HepG2 (cell line): ENCODE data around the gene LIPC. TPM values are rescaled to one million over a fixed set of nuclear protein-coding genes. Genes with fewer than 3 reads are reported as not detected.

Experiments used
- CEBPG ChIP-seq: IDR thresholded peaks from 2 replicates; pipeline ENCODE4 v1.6.1; 2016
- CREM ChIP-seq, 2 experiments: sonication (generic) in 1 of 2; formaldehyde crosslinking in 1 of 2; IDR thresholded peaks; 2 replicates each; pipeline versions ENCODE4 v1.4.0 to v1.6.1; 2016 to 2020; ENCODE audit warnings: antibody characterized with exemption in 1 of 2, mild to moderate bottlenecking in 1 of 2, missing genetic modification reagents in 1 of 2
- ETV5 ChIP-seq: IDR thresholded peaks from 2 replicates; pipeline ENCODE4 v1.6.1; 2018; ENCODE audit warnings: missing biosample characterization, missing genetic modification reagents, inconsistent platforms, borderline replicate concordance
- FOSL1 ChIP-seq: sonication (generic); formaldehyde crosslinking; IDR thresholded peaks from 2 replicates; pipeline ENCODE4 v1.9.0; 2021; ENCODE audit warnings: missing genetic modification reagents, borderline replicate concordance
- FOXA1 ChIP-seq, 2 experiments: fragments of 450-650 bp in 1 of 2; sonication (generic) in 1 of 2; formaldehyde crosslinking in 1 of 2; IDR thresholded peaks; 2 replicates each; pipeline versions ENCODE4 v1.4.0 to v1.6.1; 2016 to 2020; ENCODE audit warnings: missing genetic modification reagents in 1 of 2
- GATA4 ChIP-seq: sonication (generic); IDR thresholded peaks from 2 replicates; pipeline ENCODE4 v1.6.1; 2016; ENCODE audit warnings: antibody characterized with exemption, low read depth, borderline replicate concordance
- IRF2 ChIP-seq: IDR thresholded peaks from 2 replicates; pipeline ENCODE4 v1.6.1; 2018; ENCODE audit warnings: missing genetic modification reagents, missing compliant biosample characterization
- NFE2L1 ChIP-seq: sonication (generic); formaldehyde crosslinking; IDR thresholded peaks from 2 replicates; pipeline ENCODE4 v1.4.0; 2020; ENCODE audit warnings: missing genetic modification reagents, mild to moderate bottlenecking, borderline replicate concordance
- NFIC ChIP-seq: IDR thresholded peaks from 2 replicates; pipeline ENCODE4 v1.6.1; 2012; ENCODE audit warnings: mild to moderate bottlenecking, low read length, inconsistent platforms
- NR2F2 ChIP-seq: IDR thresholded peaks from 2 replicates; pipeline ENCODE4 v1.6.1; 2012; ENCODE audit warnings: low read depth, inconsistent platforms, borderline replicate concordance
- PITX1 ChIP-seq: sonication (generic); formaldehyde crosslinking; IDR thresholded peaks from 2 replicates; pipeline ENCODE4 v1.5.1; 2020; ENCODE audit warnings: mild to moderate bottlenecking, missing genetic modification reagents
- POLR2AphosphoS5 ChIP-seq: IDR thresholded peaks from 2 replicates; pipeline ENCODE4 v1.6.1; 2012; ENCODE audit warnings: low read depth, low read length
- REXO4 ChIP-seq: sonication (generic); formaldehyde crosslinking; IDR thresholded peaks from 2 replicates; pipeline ENCODE4 v1.8.0; 2022; ENCODE audit warnings: missing genetic modification reagents, mild to moderate bottlenecking, borderline replicate concordance
- RNF2 ChIP-seq: fragments of 450-650 bp; conservative IDR thresholded peaks from 2 replicates; pipeline ENCODE4 v1.6.1; 2016; ENCODE audit warnings: low read depth
- SMAD9 ChIP-seq: sonication (generic); formaldehyde crosslinking; IDR thresholded peaks from 2 replicates; pipeline ENCODE4 v1.5.1; 2020; ENCODE audit warnings: mild to moderate bottlenecking, missing genetic modification reagents
- ZBTB2 ChIP-seq: sonication (generic); formaldehyde crosslinking; IDR thresholded peaks from 2 replicates; pipeline ENCODE4 v1.8.0; 2022; ENCODE audit warnings: low read depth, missing genetic modification reagents
- ZFP1 ChIP-seq: IDR thresholded peaks from 2 replicates; pipeline ENCODE4 v1.6.1; 2016
- ZKSCAN5 ChIP-seq: sonication (generic); formaldehyde crosslinking; IDR thresholded peaks from 2 replicates; pipeline ENCODE4 v1.5.1; 2020; ENCODE audit warnings: mild to moderate bottlenecking, missing genetic modification reagents
- ZNF326 ChIP-seq: sonication (generic); formaldehyde crosslinking; IDR thresholded peaks from 2 replicates; pipeline ENCODE4 v1.4.0; 2020; ENCODE audit warnings: missing genetic modification reagents, borderline replicate concordance
- ZNF546 ChIP-seq: sonication (generic); formaldehyde crosslinking; conservative IDR thresholded peaks from 2 replicates; pipeline ENCODE4 v1.8.1; 2023; ENCODE audit warnings: mild to moderate bottlenecking, missing genetic modification reagents
- ZNF564 ChIP-seq: sonication (generic); formaldehyde crosslinking; IDR thresholded peaks from 2 replicates; pipeline ENCODE4 v1.8.1; 2023; ENCODE audit warnings: mild to moderate bottlenecking, missing genetic modification reagents
- ZNF614 ChIP-seq: IDR thresholded peaks from 2 replicates; pipeline ENCODE4 v1.6.1; 2018; ENCODE audit warnings: missing biosample characterization, missing genetic modification reagents, inconsistent platforms, borderline replicate concordance
- ZNF737 ChIP-seq: sonication (generic); formaldehyde crosslinking; IDR thresholded peaks from 2 replicates; pipeline ENCODE4 v1.5.0; 2020; ENCODE audit warnings: missing genetic modification reagents, mild to moderate bottlenecking, borderline replicate concordance
- ZSCAN25 ChIP-seq: sonication (generic); formaldehyde crosslinking; IDR thresholded peaks from 2 replicates; pipeline ENCODE4 v1.8.0; 2022; ENCODE audit warnings: mild to moderate bottlenecking, missing genetic modification reagents
- polyA plus RNA-seq, 8 experiments: library from polyadenylated mRNA; depleted of rRNA in 3 of 8; stranded (reverse) in 7 of 8; unstranded in 1 of 8; fragments of >200 nt; fragmentation: Illumina TruSeq in 4 of 8; extraction: Trizol in 4 of 8; gene quantifications; 2 replicates each; pipeline versions ENCODE4 v1.2.1 to v1.2.3, GENCODE V29; 2011 to 2016; ENCODE audit warnings: low read depth in 4 of 8, missing spikeins in 1 of 8, mixed read lengths in 1 of 8; ENCODE audit not compliant: insufficient read depth in 1 of 8
- total RNA-seq, 5 experiments: library from RNA; depleted of rRNA; stranded (reverse); fragments of >200 nt; fragmentation: Illumina TruSeq; extraction: Trizol; gene quantifications; 2 replicates each; pipeline ENCODE4 v1.2.3, GENCODE V29; 2016; ENCODE audit warnings: low read depth in 1 of 5
- TF ChIP-seq, protein P1 (sequence below): IDR thresholded peaks from 2 replicates; pipeline ENCODE4 v1.6.1; 2016; ENCODE audit warnings: control low read depth
- TF ChIP-seq, protein P2 (sequence below): IDR thresholded peaks from 2 replicates; pipeline ENCODE4 v1.6.1; 2012; ENCODE audit warnings: low read length, improper control_type of control experiment

LIPC gene
- total and polyA plus RNA-seq, 2 of the 13 experiments (the other 11 are each of a cell fraction or from before 2014, with no cell fraction given) = 26.0 to 38.0 TPM

- TF ChIP-seq ZNF546 (CRISPR knock-in tag) (no peak), ZKSCAN5 (CRISPR knock-in tag) (no peak), PITX1 (no peak; the same call in 1 of the 2 replicates), FOXA1 (IDR thresholded peaks at IDR 0.05) (no peak), FOXA1 (CRISPR knock-in tag; IDR thresholded peaks at IDR 0.05) (peak; percentile 49; the same call in 1 of the 2 replicates), ZFP1 (CRISPR knock-in tag) (no peak), NFE2L1 (CRISPR knock-in tag) (no peak), IRF2 (peak; percentile 48; the same call in 1 of the 2 replicates), GATA4 (peak; percentile 41; the same call in 1 of the 2 replicates), ZNF614 (no peak), NR2F2 (0 out of 2 replicates have a peak, but pooled peaks have one; percentile 67), ZNF564 (no peak), RNF2 (no peak), ZSCAN25 (CRISPR knock-in tag) (no peak), ZBTB2 (CRISPR knock-in tag) (no peak), REXO4 (no peak), POLR2AphosphoS5 (no peak), ETV5 (CRISPR knock-in tag) (peak; percentile 11; the same call in 1 of the 2 replicates), CEBPG (0 out of 2 replicates have a peak, but pooled peaks have one; percentile 44), SMAD9 (CRISPR knock-in tag) (no peak), ZNF326 (CRISPR knock-in tag) (no peak), CREM (IDR thresholded peaks at IDR 0.05) (peak; percentile 49; the same call in 1 of the 2 replicates), CREM (CRISPR knock-in tag; IDR thresholded peaks at IDR 0.05) (no peak), ZNF737 (no peak), FOSL1 (CRISPR knock-in tag) (no peak), NFIC (peak; percentile 83; the same call in 1 of the 2 replicates)
- TF ChIP-seq, protein P1, sequence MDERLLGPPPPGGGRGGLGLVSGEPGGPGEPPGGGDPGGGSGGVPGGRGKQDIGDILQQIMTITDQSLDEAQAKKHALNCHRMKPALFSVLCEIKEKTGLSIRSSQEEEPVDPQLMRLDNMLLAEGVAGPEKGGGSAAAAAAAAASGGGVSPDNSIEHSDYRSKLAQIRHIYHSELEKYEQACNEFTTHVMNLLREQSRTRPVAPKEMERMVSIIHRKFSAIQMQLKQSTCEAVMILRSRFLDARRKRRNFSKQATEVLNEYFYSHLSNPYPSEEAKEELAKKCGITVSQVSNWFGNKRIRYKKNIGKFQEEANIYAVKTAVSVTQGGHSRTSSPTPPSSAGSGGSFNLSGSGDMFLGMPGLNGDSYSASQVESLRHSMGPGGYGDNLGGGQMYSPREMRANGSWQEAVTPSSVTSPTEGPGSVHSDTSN = no peak
- TF ChIP-seq, protein P2, sequence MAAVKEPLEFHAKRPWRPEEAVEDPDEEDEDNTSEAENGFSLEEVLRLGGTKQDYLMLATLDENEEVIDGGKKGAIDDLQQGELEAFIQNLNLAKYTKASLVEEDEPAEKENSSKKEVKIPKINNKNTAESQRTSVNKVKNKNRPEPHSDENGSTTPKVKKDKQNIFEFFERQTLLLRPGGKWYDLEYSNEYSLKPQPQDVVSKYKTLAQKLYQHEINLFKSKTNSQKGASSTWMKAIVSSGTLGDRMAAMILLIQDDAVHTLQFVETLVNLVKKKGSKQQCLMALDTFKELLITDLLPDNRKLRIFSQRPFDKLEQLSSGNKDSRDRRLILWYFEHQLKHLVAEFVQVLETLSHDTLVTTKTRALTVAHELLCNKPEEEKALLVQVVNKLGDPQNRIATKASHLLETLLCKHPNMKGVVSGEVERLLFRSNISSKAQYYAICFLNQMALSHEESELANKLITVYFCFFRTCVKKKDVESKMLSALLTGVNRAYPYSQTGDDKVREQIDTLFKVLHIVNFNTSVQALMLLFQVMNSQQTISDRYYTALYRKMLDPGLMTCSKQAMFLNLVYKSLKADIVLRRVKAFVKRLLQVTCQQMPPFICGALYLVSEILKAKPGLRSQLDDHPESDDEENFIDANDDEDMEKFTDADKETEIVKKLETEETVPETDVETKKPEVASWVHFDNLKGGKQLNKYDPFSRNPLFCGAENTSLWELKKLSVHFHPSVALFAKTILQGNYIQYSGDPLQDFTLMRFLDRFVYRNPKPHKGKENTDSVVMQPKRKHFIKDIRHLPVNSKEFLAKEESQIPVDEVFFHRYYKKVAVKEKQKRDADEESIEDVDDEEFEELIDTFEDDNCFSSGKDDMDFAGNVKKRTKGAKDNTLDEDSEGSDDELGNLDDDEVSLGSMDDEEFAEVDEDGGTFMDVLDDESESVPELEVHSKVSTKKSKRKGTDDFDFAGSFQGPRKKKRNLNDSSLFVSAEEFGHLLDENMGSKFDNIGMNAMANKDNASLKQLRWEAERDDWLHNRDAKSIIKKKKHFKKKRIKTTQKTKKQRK = no peak
These were observed 23.2 kb downstream of the LIPC start (continued) for GRCh38 chr15:58454950-58455401.
